ENCODE results near the gene AP1G2.

The AP1G2 gene

GRCh38 chr14:23565626-23566025 lies 2.0 kb downstream of the AP1G2 start:
- no peak overlapping the region for H3K4me3 ChIP-seq (ENCODE audit: low read depth, low read length)
- in situ Hi-C loops (cut with HindIII; ENCODE audit: low sequenced_read_pairs): no loop called here
- DNase-seq (ENCODE audit: low read depth): no peak
- TF ChIP-seq CTCF (IDR thresholded peaks at IDR 0.05; ENCODE audit: low read depth, low read length, missing control alignments): no peak

- TF ChIP-seq CTCF (IDR thresholded peaks at IDR 0.05; ENCODE audit: low read depth, low read length, missing control alignments): no peak
- in situ Hi-C loops (cut with HindIII; ENCODE audit: low sequenced_read_pairs): no loop called here
- no peak for DNase-seq (ENCODE audit: low read depth)
- no peak overlapping the region for H3K4me3 ChIP-seq (ENCODE audit: low read depth, low read length)
Observed at GRCh38 chr14:23564876-23565275, 2.7 kb downstream of the AP1G2 start.

- TF ChIP-seq CTCF (IDR thresholded peaks at IDR 0.05; ENCODE audit: low read depth, low read length, missing control alignments): no peak
- DNase-seq (ENCODE audit: low read depth): no peak
- no peak overlapping the region for H3K4me3 ChIP-seq (ENCODE audit: low read depth, low read length)
- in situ Hi-C loops (cut with HindIII; ENCODE audit: low sequenced_read_pairs): no loop called here
Observed at GRCh38 chr14:23564181-23564812, 3.3 kb downstream of the AP1G2 start.

GRCh38 chr14:23563473-23564180 lies 4.0 kb downstream of the AP1G2 start:
- no peak for DNase-seq (ENCODE audit: low read depth)
- in situ Hi-C loops (cut with HindIII; ENCODE audit: low sequenced_read_pairs): no loop called here
- TF ChIP-seq CTCF (IDR thresholded peaks at IDR 0.05; ENCODE audit: low read depth, low read length, missing control alignments): no peak
- no peak overlapping the region for H3K4me3 ChIP-seq (ENCODE audit: low read depth, low read length)

- in situ Hi-C loops (cut with HindIII; ENCODE audit: low sequenced_read_pairs): no loop called here
- no peak for DNase-seq (ENCODE audit: low read depth)
- H3K4me3 ChIP-seq (ENCODE audit: low read depth, low read length): no peak overlapping the region
- peak; percentile 98 for TF ChIP-seq CTCF (IDR thresholded peaks at IDR 0.05; ENCODE audit: low read depth, low read length, missing control alignments)
Observed at GRCh38 chr14:23562822-23563472, 4.6 kb downstream of the AP1G2 start.

- H3K4me3 ChIP-seq (ENCODE audit: low read depth, low read length): no peak overlapping the region
- in situ Hi-C loops (cut with HindIII; ENCODE audit: low sequenced_read_pairs): no loop called here
- TF ChIP-seq CTCF (IDR thresholded peaks at IDR 0.05; ENCODE audit: low read depth, low read length, missing control alignments): no peak
- no peak for DNase-seq (ENCODE audit: low read depth)
Observed at GRCh38 chr14:23561873-23562821, 5.4 kb downstream of the AP1G2 start.

All from astrocyte of the cerebellum (primary cell).